A172 (cell line): ENCODE measurements around the gene USP31. TPM values are rescaled to one million over a fixed set of nuclear protein-coding genes. Genes with fewer than 3 reads are reported as not detected.
"Not testable (repeated sequence)": the region's sequence is repeated elsewhere in the genome, so short reads cannot be mapped to it uniquely, and the experiment has no call there.

ENCODE experiments used
- DNase-seq: peaks from one replicate; pipeline ENCODE4 v3.0.0-alpha.2; 2015; ENCODE audit warnings: low spot score
- total RNA-seq: library from RNA; depleted of rRNA; stranded (reverse); fragments of >200 nt; shearing (Covaris generic); gene quantifications from 2 replicates; pipeline ENCODE4 v1.2.3, GENCODE V29; 2014

Gene USP31
- total RNA-seq, 1 experiment from 2014 or later, result 3.8 TPM

DNA sequence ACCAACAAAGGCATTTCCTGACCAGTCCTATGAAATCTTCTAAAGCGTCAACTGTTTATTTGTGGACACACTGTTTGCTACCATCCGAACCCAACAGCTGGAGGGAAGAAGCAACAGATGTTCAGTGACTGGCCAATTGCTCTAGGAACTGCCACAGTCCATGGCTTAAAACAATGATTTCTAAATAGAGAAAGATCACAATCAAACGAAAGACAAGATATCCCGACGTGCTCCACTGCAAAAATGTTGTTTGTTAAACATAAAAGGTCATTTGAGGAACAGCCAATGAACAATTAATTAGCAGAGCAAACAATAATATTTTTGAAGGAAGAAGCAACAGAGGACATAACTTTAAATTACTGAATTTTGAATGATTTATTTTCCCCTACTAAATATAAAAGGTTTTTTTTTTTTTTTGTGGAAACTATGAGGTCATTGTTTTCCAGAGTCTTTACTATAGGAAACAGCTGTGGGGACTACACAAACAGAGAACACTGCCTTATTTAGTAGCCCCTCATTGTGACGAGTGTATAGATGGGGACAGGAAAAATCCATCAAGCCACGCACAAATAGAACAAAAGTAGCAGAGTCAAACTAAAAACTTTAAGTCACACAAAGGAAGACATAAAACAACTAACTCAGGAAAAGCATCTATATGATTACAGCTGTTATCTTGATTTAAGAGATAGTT is 17.2 kb downstream of the USP31 start:
- no peak for DNase-seq

GRCh38 chr16:23131436-23131835 is 17.8 kb downstream of the USP31 start:
- no peak for DNase-seq

GRCh38 chr16:23131036-23131435 is 18.2 kb downstream of the USP31 start:
- DNase-seq, result no peak

DNA sequence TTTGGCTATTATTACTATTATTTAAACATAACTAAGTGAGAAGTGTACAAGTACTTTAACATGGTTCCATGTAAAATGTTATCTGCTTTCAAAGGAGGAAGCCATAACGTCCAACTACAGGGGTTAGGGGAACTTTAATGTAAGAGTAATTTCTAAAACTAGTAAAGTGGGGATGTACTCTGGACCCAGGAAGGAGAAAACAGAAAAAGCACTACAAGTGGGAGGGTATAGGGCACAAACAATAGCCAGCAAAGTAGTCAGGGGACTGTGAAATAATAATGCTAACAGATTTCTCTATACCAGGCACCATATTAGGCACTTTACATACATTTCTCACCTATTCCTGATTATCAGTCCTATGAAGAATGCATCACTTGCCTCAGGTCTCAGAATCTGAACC is 19.6 kb downstream of the USP31 start:
- DNase-seq, result no peak

GRCh38 chr16:23128056-23128455 is 21.2 kb downstream of the USP31 start:
- no peak for DNase-seq

- no peak for DNase-seq
Measured at GRCh38 chr16:23125277-23125676, 24.0 kb downstream of the USP31 start.

- peak; percentile 74 for DNase-seq
Measured at GRCh38 chr16:23124315-23124714, 24.9 kb downstream of the USP31 start.

GRCh38 chr16:23122144-23122543 is 27.1 kb downstream of the USP31 start:
- DNase-seq, result no peak

- DNase-seq, result no peak
Measured at GRCh38 chr16:23121024-23121423, 28.2 kb downstream of the USP31 start.

GRCh38 chr16:23120562-23120961 is 28.7 kb downstream of the USP31 start:
- DNase-seq, result no peak

DNA sequence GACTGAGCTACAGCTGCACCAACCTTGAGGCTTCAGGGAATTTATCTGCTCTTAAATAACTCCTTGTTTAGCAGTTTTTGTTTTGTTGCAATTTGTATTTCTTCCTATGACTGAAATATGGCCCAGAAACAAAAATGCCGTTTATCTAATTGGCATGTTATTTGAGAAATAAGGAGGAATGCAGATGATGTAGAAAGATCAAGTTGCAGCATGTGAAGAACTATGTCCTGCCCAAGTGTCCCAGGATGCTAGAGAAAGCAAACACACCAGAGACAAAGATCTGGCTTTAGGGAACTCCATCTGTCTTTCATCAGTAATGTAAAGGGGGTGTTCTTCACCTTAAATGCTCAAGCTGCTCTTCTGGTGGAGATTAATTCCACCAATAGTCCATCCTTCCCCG is 29.7 kb downstream of the USP31 start:
- DNase-seq, result no peak

- DNase-seq, result no peak
Measured at GRCh38 chr16:23114131-23114904, 34.9 kb downstream of the USP31 start.

DNA sequence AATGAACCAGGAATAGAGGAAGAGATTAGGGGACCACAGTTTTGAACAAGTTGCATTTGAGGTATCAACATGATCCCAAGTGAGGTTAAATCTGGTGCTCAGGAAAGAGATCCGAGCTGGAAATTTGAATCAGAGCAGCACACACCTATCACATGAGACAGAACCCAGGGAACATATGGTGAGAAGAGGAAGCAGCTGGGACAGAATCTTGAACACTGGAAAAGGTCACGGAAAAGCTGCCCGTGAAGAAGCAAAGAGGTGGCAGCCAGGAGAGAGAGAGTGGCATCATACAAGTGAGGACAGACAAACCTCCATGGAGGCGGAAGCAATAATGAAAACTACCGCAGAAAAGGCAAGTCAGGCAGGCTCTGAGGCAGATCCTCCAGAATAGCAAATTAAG is 36.1 kb downstream of the USP31 start:
- no peak for DNase-seq

DNA sequence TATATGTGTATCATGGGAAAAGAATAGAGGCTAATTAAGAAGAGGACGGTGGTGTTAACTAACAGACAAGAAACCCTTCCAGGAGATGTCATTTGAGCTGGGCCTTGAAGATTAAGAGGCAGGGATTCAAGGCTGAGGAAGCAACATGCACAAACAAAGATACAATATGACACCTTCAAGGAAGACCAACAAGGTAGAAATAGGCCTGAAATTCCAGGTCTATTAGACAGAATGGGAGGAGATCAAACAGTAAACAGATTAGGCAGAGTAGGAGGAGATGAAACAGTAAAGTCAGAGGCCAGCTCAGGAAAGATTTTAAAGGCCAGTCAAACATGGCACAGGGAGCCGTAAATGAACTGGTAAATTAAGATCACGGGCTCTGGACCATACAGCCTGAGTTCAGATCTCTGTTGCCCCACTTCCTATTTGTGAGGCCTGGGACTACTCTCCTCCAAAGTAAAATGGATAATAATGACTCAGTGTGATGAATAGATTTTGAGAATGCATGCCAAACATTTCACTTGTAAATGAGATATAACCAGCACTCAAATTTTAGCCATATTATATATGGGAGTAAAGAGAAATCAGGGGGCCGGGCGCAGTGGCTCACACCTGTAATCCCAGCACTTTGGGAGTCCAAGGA is 38.9 kb downstream of the USP31 start:
- DNase-seq, result no peak

- no peak for DNase-seq
Measured at GRCh38 chr16:23107936-23108335, 41.3 kb downstream of the USP31 start.

GRCh38 chr16:23107117-23107516 is 42.1 kb downstream of the USP31 start:
- no peak for DNase-seq

DNA sequence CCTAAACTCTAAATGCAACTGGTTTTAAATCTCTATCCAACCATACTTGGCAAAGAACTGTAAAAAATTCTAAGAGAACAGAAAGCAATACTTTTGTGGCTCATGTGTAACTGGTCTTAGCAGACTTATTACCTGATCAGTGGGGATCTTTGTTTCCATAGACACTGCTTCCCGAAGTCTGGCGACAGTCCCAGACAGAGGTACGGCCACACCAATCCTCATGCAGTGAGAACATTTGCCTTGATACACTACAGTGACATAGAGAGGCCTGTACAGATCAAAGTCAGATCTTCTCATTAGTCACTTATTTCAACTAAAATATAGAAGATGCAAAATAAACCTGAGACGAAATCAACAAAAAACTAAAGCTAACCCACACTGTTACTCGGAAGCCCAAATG is 43.9 kb downstream of the USP31 start:
- no peak for DNase-seq

DNA sequence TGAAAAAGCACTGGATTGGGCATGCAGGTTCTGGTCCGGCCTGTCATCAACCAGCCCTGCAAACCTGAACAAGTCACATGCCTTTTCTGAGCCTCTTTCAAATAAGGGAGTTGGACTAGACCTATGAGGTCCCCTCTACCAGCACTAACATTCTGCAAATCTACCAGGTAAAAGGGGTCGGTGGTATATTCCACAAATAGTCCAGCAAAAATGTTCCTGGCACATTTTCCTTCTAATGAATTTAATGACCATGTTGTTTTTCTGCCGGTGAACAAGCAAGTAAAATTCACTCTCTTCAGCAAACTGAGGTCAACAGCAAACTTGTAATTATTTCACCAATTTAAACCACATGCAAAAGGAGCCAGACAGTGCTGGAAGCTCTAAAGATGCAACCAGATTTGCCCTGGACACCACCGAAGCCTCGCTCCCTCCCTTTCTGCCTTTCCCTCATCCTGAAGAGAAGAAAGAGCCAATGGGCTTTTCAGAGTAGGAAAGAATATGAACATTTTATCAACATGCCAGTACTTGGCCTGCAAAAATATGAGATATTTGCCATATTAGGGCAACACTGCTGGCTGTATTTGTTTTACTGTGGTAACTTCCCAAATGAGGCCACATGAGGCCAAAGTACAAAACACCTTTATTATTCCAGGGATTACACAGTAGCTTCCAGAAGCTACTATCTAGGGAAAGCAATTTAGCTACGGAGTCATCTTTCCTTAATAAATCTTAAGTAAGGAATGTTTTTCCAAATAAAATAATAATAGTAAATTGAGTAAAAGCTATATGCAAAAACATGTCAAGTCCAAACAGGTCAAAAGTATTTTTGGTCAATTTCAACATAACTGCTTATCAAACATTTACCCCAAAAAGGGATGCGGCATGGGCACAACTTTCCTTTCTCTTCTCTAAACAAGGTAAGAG is 45.0 kb downstream of the USP31 start:
- no peak for DNase-seq

GRCh38 chr16:23103603-23104002 is 45.6 kb downstream of the USP31 start:
- no peak for DNase-seq

DNA sequence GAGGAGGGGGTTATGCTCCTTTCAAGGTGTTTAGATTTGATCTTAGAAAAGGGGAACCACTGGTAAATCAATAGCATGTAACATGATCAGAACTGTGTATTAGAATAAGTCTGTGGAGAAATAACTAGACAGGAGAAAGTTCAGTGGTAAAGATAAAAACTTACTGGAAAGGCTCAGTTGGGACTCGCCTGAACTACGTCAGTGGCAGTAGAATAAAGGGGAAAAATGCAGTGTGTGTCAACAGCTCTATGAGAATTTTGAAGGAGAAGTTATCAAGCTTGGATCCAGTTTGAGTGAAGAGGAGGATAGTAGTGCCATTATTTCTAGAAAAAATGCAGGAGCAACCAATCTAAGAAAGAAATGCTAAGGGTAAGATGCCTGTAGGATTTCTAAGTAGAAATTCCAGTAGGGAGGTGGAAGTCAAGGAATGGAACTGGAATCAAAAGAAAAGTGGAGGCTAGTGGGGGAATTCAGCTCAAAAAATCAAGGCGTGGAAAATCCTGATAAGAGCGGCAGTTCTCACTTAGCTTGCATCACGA is 48.2 kb downstream of the USP31 start:
- DNase-seq, result no peak

DNA sequence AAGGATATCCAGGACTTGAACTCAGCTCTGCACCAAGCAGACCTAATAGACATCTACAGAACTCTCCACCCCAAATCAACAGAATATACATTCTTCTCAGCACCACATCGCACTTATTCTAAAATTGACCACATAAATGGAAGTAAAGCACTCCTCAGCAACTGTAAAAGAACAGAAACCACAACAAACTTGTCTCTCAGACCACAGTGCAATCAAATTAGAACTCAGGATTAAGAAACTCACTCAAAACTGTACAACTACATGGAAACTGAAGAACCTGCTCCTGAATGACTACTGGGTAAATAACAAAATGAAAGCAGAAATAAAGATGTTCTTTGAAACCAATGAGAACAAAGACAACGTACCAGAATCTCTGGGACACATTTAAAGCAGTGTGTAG is 52.8 kb downstream of the USP31 start:
- DNase-seq, result not testable (repeated sequence)

- DNase-seq, result not testable (repeated sequence)
Measured at GRCh38 chr16:23094136-23094535, 55.1 kb downstream of the USP31 start.
